GM18951 (cell line): ENCODE measurements around the gene TUBGCP2.

ENCODE experiments used
- POLR2A ChIP-seq: IDR thresholded peaks from 4 replicates; pipeline ENCODE4 v1.6.1; 2011; ENCODE audit warnings: mild to moderate bottlenecking; ENCODE audit not compliant: insufficient read length, insufficient read depth; ENCODE audit errors: extremely low read depth
- in situ Hi-C: fragments of 300-500 bp; cut with MboI; formaldehyde crosslinking; loops from one replicate; pipeline ENCODE4 v1.12.0; 2022; ENCODE audit warnings: low sequenced_read_pairs, mixed read lengths, inconsistent platforms; ENCODE audit not compliant: unreplicated experiment

The TUBGCP2 gene

GRCh38 chr10:133251388-133252222 is 57.1 kb downstream of the TUBGCP2 start:
- in situ Hi-C loops = no loop called here
- no peak for TF ChIP-seq POLR2A

DNA sequence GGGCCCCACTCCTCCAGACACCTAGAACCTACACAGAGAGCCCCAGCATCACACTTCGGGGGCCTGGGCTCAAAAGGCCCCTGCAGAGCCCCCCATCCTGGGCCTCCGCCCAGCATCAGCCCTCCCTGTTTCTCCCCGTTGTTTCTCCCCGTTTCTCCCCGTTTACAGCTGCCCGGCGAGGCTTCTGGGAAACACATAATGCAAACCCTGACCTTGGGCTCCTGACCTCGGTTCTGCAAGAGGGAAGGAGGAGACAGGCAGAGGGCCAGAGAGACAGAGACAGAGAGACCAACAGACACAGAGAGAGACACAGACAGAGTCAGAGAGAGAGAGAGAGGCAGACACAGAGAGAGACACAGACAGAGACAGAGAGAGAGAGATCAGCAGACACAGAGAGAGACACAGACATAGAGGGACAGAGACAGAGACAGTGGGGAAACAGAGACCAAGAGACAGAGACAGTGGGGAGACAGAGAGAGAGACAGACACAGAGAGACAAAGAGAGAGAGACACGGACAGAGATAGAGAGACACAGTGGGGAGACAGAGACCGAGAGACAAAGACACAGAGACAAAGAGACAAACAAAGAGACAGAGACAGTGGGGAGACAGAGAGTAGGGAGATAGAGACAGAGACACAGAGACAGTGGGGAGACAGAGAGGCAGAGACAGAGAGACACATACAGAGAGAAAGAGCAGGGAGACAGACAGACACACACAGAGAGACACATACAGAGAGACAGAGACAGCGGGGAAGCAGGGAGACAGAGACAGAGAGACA is 58.5 kb downstream of the TUBGCP2 start:
- no peak for TF ChIP-seq POLR2A
- in situ Hi-C loops = loop anchor here (25.0 kb wide), 1 partner anchor 338 kb away; no protein-coding TSS in a partner anchor

GRCh38 chr10:133249094-133249780 is 59.4 kb downstream of the TUBGCP2 start:
- in situ Hi-C loops = loop anchor here (25.0 kb wide), 1 partner anchor 337 kb away; no protein-coding TSS in a partner anchor
- no peak for TF ChIP-seq POLR2A

DNA sequence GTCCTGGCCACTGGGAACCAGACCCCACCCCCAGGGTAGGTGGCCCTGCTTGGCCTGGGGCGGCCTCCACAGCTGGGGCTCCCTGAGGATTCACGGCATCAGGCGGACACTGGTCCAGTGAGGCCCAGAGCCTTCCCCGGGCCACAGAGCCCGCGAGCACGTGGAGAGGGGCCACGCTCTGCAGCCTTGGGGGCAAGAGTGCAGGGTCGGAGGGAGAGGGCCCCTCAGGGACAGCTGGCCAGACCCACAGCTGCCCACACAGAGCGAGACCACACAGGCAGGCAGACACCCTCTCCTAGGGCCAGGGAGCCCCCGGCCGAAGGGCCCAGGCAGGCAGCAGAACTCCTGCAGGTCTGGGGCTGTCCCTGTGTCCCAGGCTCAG is 60.3 kb downstream of the TUBGCP2 start:
- no peak for TF ChIP-seq POLR2A
- in situ Hi-C loops = loop anchor here (25.0 kb wide), 1 partner anchor 336 kb away; no protein-coding TSS in a partner anchor

DNA sequence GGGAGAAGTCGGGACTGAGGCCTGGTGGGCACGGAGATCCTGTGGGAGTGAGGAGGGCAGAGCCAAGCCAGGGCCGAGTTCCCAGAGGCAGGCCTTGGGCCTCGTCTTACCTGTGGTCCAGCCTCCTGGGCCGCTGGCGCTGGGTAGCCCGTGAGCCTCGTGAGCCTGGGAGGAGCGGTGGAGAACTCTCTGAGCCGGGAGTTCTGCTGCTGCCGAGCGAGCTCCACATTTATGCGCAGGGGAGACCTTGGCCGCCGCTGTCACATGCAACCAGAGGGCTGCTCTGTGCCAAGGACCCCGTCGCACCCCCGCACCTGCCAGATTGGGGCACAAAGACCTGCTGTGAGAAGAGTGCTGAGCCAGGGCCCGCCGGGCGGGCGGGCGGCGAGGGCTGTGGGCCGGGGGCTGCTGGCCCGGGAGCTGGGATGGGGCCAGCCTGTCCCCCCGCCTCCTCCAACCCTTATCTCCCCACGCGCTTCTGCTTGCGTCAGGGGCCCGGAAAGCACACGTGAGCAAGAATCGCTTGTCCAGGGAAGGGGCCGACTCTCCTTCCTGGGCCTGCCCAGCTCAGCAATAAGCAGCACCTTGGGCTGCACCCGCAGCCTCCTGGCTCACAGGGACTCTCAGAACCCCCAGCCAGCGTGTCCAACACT is 60.9 kb downstream of the TUBGCP2 start:
- in situ Hi-C loops = loop anchor here (25.0 kb wide), 1 partner anchor 336 kb away; no protein-coding TSS in a partner anchor
- TF ChIP-seq POLR2A = no peak

GRCh38 chr10:133246236-133246626 is 62.4 kb downstream of the TUBGCP2 start:
- in situ Hi-C loops = loop anchor here (25.0 kb wide), 1 partner anchor 334 kb away; no protein-coding TSS in a partner anchor
- no peak for TF ChIP-seq POLR2A

DNA sequence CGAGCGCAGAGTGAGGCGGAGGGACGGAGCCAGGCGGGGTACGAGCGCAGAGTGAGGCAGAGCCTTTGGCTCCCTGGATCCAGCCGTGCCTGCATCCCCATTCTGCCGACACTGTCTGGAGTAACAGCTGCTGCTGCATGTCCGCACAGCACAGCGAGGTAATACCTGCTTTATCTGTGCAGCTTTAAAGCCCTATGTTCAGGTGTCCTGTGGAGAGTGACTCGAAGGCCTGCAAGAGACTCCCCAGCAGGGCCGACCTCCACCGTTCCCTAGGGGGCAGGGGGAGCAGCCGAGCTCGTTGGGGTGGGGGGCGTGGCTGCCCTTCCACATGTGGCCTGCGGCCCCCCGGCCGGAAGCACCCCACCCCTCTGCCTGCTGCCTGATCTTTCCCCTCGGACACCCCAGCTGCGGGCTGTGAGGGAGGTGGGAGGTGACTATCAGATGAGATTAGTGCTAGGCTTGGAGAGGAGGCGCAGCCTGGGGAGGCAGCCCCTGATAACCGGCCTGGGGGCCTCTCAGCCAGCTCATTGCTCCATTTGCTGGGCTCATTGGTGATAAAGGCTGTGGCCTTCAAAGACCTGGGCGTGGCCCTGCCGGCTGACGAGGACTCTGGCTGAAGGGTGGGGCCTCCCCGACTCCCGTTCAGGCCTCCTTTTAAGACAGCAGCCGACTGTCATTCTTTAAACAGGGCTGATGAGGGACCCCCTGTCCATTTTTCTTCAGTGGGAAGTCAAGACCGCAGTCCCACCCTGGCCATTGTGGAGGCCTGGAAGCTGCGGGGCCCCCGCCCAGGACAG is 63.0 kb downstream of the TUBGCP2 start:
- in situ Hi-C loops = loop anchor here (25.0 kb wide), 1 partner anchor 333 kb away; no protein-coding TSS in a partner anchor
- TF ChIP-seq POLR2A = no peak

DNA sequence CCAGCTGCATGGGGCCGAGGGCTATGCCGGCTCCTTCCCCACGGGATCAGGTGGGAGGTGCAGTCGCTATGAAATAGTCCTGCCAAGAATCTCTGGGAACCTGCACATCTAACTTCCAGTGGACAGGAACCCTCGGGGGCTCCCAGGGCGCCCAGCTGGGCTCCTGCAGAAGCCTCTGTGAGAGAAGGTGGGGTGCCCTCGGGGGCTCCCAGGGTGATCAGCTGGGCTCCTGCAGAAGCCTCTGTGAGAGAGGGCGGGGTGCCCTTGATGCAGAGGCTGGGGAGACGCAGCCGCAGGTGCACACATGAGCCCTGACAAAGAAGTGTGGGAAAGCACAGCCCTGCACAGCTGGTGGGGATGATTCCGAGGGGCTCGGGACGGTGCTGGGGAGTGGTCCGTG is 65.1 kb downstream of the TUBGCP2 start:
- no peak for TF ChIP-seq POLR2A
- in situ Hi-C loops = loop anchor here (25.0 kb wide), 1 partner anchor 331 kb away; no protein-coding TSS in a partner anchor

- no peak for TF ChIP-seq POLR2A
- in situ Hi-C loops = loop anchor here (25.0 kb wide), 1 partner anchor 330 kb away; no protein-coding TSS in a partner anchor
These were observed 65.9 kb downstream of the TUBGCP2 start for GRCh38 chr10:133242611-133243356.

DNA sequence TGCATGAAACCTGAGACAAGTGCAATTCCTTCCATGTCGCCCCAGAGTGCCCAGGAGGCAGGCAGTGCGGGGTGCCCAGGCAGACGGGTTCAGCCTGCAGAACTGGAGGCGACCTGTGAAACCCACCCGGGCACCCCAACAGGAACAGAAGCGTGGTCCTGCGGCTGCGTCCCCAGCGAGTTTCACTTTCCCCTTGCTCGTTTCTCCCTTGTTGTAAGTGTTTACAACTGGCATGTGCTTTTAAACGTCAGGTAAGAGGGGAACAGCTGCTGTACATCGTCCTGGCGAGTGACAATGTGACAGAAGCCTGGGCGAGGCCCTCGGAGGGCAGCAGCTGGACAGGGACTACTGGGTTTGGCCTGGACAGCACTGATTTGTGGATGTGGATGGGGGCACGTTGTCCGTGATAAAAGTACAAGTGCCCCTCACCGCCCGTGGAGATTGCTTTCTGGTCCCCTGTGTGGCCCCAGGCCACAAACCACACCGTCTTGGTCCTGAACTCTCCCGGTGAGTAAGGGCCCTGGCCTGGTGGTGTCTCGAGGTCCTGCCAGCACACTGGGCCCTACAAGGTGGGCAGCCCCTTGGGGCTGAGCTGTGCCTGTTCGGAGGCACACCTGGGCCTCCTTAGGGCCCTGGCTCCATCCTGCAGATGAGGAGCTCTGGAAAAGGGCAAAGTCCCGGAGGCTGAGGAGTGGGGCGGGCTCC is 67.0 kb downstream of the TUBGCP2 start:
- in situ Hi-C loops = loop anchor here (25.0 kb wide), 1 partner anchor 329 kb away; no protein-coding TSS in a partner anchor

GRCh38 chr10:133239990-133240389 is 68.7 kb downstream of the TUBGCP2 start:
- in situ Hi-C loops = loop anchor here (25.0 kb wide), 1 partner anchor 328 kb away; no protein-coding TSS in a partner anchor
- TF ChIP-seq POLR2A = no peak

More for the DNA sequence above, 67.0 kb downstream of the TUBGCP2 start:
- no peak for TF ChIP-seq POLR2A

- in situ Hi-C loops = loop anchor here (25.0 kb wide), 1 partner anchor 326 kb away; no protein-coding TSS in a partner anchor
- no peak for TF ChIP-seq POLR2A
These were observed 70.2 kb downstream of the TUBGCP2 start for GRCh38 chr10:133238466-133238804.
